ENCODE results near the gene DNAH9.

The DNAH9 gene

GRCh38 chr17:11797803-11798202 lies 199.5 kb downstream of the DNAH9 start:
- no peak overlapping the region for H3K9ac ChIP-seq
- H4K20me1 ChIP-seq (ENCODE audit: insufficient read depth) = no peaks in the 10 kb centered on the region
- H3K27ac ChIP-seq = no peak overlapping the region
- H3K79me2 ChIP-seq (ENCODE audit: insufficient read depth, low read depth) = no peaks in the 10 kb centered on the region
- no peaks in the 10 kb centered on the region for H3K36me3 ChIP-seq (ENCODE audit: insufficient read depth)
- no peak overlapping the region for H3K4me2 ChIP-seq
- H2AFZ ChIP-seq (ENCODE audit: low read depth) = no peak overlapping the region
- H3K4me1 ChIP-seq (ENCODE audit: low read depth, poor library complexity, severe bottlenecking) = no peaks in the 10 kb centered on the region
- no peak overlapping the region for H3K4me3 ChIP-seq (IDR thresholded peaks at IDR 0.05; ENCODE audit: insufficient read depth, low read depth, low read length)
- H3K27me3 ChIP-seq (ENCODE audit: insufficient read depth, low read depth) = no peaks in the 10 kb centered on the region
- TF ChIP-seq CTCF (conservative IDR thresholded peaks at IDR 0.05; ENCODE audit: low read depth, low read length) = no peak

GRCh38 chr17:11803231-11803969 lies 205.1 kb downstream of the DNAH9 start:
- Histone ChIP-seq H3K4me2 (no peak overlapping the region), H4K20me1 (ENCODE audit: insufficient read depth) (no peaks in the 10 kb centered on the region), H3K4me1 (ENCODE audit: low read depth, poor library complexity, severe bottlenecking) (no peaks in the 10 kb centered on the region), H3K79me2 (ENCODE audit: insufficient read depth, low read depth) (no peaks in the 10 kb centered on the region), H2AFZ (ENCODE audit: low read depth) (no peak overlapping the region), H3K27me3 (ENCODE audit: insufficient read depth, low read depth) (no peaks in the 10 kb centered on the region), H3K4me3 (IDR thresholded peaks at IDR 0.05; ENCODE audit: insufficient read depth, low read depth, low read length) (no peak overlapping the region), H3K9ac (no peak overlapping the region), H3K27ac (no peak overlapping the region), H3K36me3 (ENCODE audit: insufficient read depth) (no peaks in the 10 kb centered on the region)
- TF ChIP-seq CTCF (conservative IDR thresholded peaks at IDR 0.05; ENCODE audit: low read depth, low read length) = no peak

GRCh38 chr17:11805138-11805537 lies 206.9 kb downstream of the DNAH9 start:
- no peak overlapping the region for H2AFZ ChIP-seq (ENCODE audit: low read depth)
- H3K4me1 ChIP-seq (ENCODE audit: low read depth, poor library complexity, severe bottlenecking) = no peaks in the 10 kb centered on the region
- H3K79me2 ChIP-seq (ENCODE audit: insufficient read depth, low read depth) = no peaks in the 10 kb centered on the region
- no peak overlapping the region for H3K4me3 ChIP-seq (IDR thresholded peaks at IDR 0.05; ENCODE audit: insufficient read depth, low read depth, low read length)
- no peaks in the 10 kb centered on the region for H4K20me1 ChIP-seq (ENCODE audit: insufficient read depth)
- no peaks in the 10 kb centered on the region for H3K36me3 ChIP-seq (ENCODE audit: insufficient read depth)
- no peak overlapping the region for H3K27ac ChIP-seq
- H3K9ac ChIP-seq = no peak overlapping the region
- H3K4me2 ChIP-seq = no peak overlapping the region
- TF ChIP-seq CTCF (conservative IDR thresholded peaks at IDR 0.05; ENCODE audit: low read depth, low read length) = no peak
- H3K27me3 ChIP-seq (ENCODE audit: insufficient read depth, low read depth) = no peaks in the 10 kb centered on the region

GRCh38 chr17:11805952-11806351 lies 207.7 kb downstream of the DNAH9 start:
- no peaks in the 10 kb centered on the region for H4K20me1 ChIP-seq (ENCODE audit: insufficient read depth)
- H3K79me2 ChIP-seq (ENCODE audit: insufficient read depth, low read depth) = no peaks in the 10 kb centered on the region
- H2AFZ ChIP-seq (ENCODE audit: low read depth) = no peak overlapping the region
- TF ChIP-seq CTCF (conservative IDR thresholded peaks at IDR 0.05; ENCODE audit: low read depth, low read length) = no peak
- no peaks in the 10 kb centered on the region for H3K27me3 ChIP-seq (ENCODE audit: insufficient read depth, low read depth)
- no peak overlapping the region for H3K9ac ChIP-seq
- H3K4me2 ChIP-seq = no peak overlapping the region
- H3K4me3 ChIP-seq (IDR thresholded peaks at IDR 0.05; ENCODE audit: insufficient read depth, low read depth, low read length) = no peak overlapping the region
- no peaks in the 10 kb centered on the region for H3K4me1 ChIP-seq (ENCODE audit: low read depth, poor library complexity, severe bottlenecking)
- H3K27ac ChIP-seq = no peak overlapping the region
- H3K36me3 ChIP-seq (ENCODE audit: insufficient read depth) = no peaks in the 10 kb centered on the region

All from KMS-11 (cell line).